8988T (cell line): ENCODE data around the gene ARHGAP30.
A peak's percentile ranks its signal among the peaks of the same experiment; 100 is the strongest.
"Not testable (repeated sequence)": the region's sequence is repeated elsewhere in the genome, so short reads cannot be mapped to it uniquely, and the experiment has no call there.

ENCODE experiments used
- DNase-seq: peaks from one replicate; pipeline ENCODE4 v3.0.0; 2011

ARHGAP30 gene

GRCh38 chr1:161069731-161070270, at the start of gene ARHGAP30:
Gene ARHGAP30 (minus strand): TSS chr1:161069891. CDS start chr1:161069624, 267 bp downstream.
- DNase-seq, result no peak

- DNase-seq, result peak; percentile 63
Observed at GRCh38 chr1:161117759-161118581, 48.3 kb upstream of the ARHGAP30 start, which contains the start of the genes NIT1 and PFDN2. Gene NIT1 (plus strand): TSS chr1:161118105. CDS start chr1:161118177, 72 bp downstream. Gene PFDN2 (minus strand): TSS chr1:161118037. CDS start chr1:161118026, 11 bp downstream.

- not testable (repeated sequence) for DNase-seq
Observed at GRCh38 chr1:161115961-161116360, 46.3 kb upstream of the ARHGAP30 start.

- no peak for DNase-seq
Observed at GRCh38 chr1:161115132-161115711, 45.5 kb upstream of the ARHGAP30 start.

GRCh38 chr1:161114556-161114955, 44.9 kb upstream of the ARHGAP30 start:
- no peak for DNase-seq

GRCh38 chr1:161113915-161114314, 44.2 kb upstream of the ARHGAP30 start:
- DNase-seq, result no peak

- no peak for DNase-seq
Observed at GRCh38 chr1:161111527-161111926, 41.8 kb upstream of the ARHGAP30 start.

GRCh38 chr1:161111117-161111516, 41.4 kb upstream of the ARHGAP30 start:
- no peak for DNase-seq

- DNase-seq, result no peak
Observed at GRCh38 chr1:161106431-161106830, 36.7 kb upstream of the ARHGAP30 start.

- DNase-seq, result no peak
Observed at GRCh38 chr1:161100556-161100955, 30.9 kb upstream of the ARHGAP30 start.

GRCh38 chr1:161099090-161099802, 29.6 kb upstream of the ARHGAP30 start:
- no peak for DNase-seq

- peak; percentile 90 for DNase-seq
Observed at GRCh38 chr1:161098210-161099068, 28.7 kb upstream of the ARHGAP30 start, which contains the start of gene KLHDC9. Gene KLHDC9 (plus strand): TSS chr1:161098361. CDS start chr1:161098536, 175 bp downstream.

- no peak for DNase-seq
Observed at GRCh38 chr1:161096530-161096929, 26.8 kb upstream of the ARHGAP30 start.

GRCh38 chr1:161096015-161096414, 26.3 kb upstream of the ARHGAP30 start:
- DNase-seq, result no peak

GRCh38 chr1:161095230-161095629, 25.5 kb upstream of the ARHGAP30 start:
- no peak for DNase-seq

GRCh38 chr1:161094481-161094880, 24.8 kb upstream of the ARHGAP30 start:
- no peak for DNase-seq

GRCh38 chr1:161092621-161093028, 22.9 kb upstream of the ARHGAP30 start:
- no peak for DNase-seq

- DNase-seq, result no peak
Observed at GRCh38 chr1:161091796-161092507, 22.3 kb upstream of the ARHGAP30 start.

- DNase-seq, result no peak
Observed at GRCh38 chr1:161091093-161091492, 21.4 kb upstream of the ARHGAP30 start.

- DNase-seq, result no peak
Observed at GRCh38 chr1:161090617-161091016, 20.9 kb upstream of the ARHGAP30 start.

GRCh38 chr1:161089938-161090337, 20.2 kb upstream of the ARHGAP30 start:
- no peak for DNase-seq
